SK-N-SH (cell line): ENCODE results near the gene SLC26A4. TPM values are rescaled to one million over a fixed set of nuclear protein-coding genes. Genes with fewer than 3 reads are reported as not detected.

ENCODE experiments used
- CTCF ChIA-PET: fragments of 300-600, 350-600 bp; formaldehyde crosslinking; extraction: SDS; loops from one replicate; lab custom pipeline; 2021; lab: Yijun Ruan, JAX
- POLR2A ChIA-PET: fragments of 350-600 bp; sonication (Branson Sonifier 250); formaldehyde crosslinking; extraction: SDS; loops from one replicate; lab custom pipeline; 2020; ENCODE audit warnings: antibody characterized with exemption, inconsistent platforms; lab: Yijun Ruan, JAX
- DNase-seq: peaks from one replicate; pipeline ENCODE4 v3.0.0; 2012
- H2AFZ ChIP-seq: fragments of 200-600 bp; sonication (generic); 2 replicates; pipeline ENCODE4 v1.8.1; 2016; ENCODE audit warnings: antibody characterized with exemption, mild to moderate bottlenecking, low read depth
- H3F3A ChIP-seq: fragments of 200-600 bp; sonication (generic); replicated peaks from 2 replicates; pipeline ENCODE3; 2016; ENCODE audit warnings: antibody characterized with exemption, mild to moderate bottlenecking; ENCODE audit not compliant: insufficient read depth
- H3K27ac ChIP-seq, 2 experiments: fragments of 200-500 bp in 1 of 2; fragments of 200-600 bp in 1 of 2; sonication (Bioruptor generic) in 1 of 2; sonication (generic), shearing (Covaris generic) in 1 of 2; 2 replicates each; pipeline versions ENCODE4 v1.5.1 to v1.6.1; 2014 to 2016; ENCODE audit warnings: low read depth in 2 of 2, inconsistent platforms in 1 of 2, low read length in 1 of 2, mild to moderate bottlenecking in 1 of 2, mixed read lengths in 1 of 2
- H3K27me3 ChIP-seq: fragments of 200-600 bp; sonication (generic), shearing (Covaris generic); 2 replicates; pipeline ENCODE4 v1.6.1; 2016; ENCODE audit warnings: mixed run types; ENCODE audit not compliant: insufficient read depth
- H3K36me3 ChIP-seq, 2 experiments: fragments of 200-500 bp in 1 of 2; fragments of 200-600 bp in 1 of 2; sonication (Bioruptor generic) in 1 of 2; sonication (generic) in 1 of 2; replicated peaks in 1 of 2; 2 replicates each; pipeline versions ENCODE3 to v1.5.1; 2014 to 2016; ENCODE audit warnings: low read length in 1 of 2, mild to moderate bottlenecking in 1 of 2; ENCODE audit not compliant: insufficient read depth in 2 of 2, control insufficient read depth in 1 of 2
- H3K4me1 ChIP-seq, 2 experiments: fragments of 200-500 bp in 1 of 2; fragments of 200-600 bp in 1 of 2; sonication (Bioruptor generic) in 1 of 2; sonication (generic), shearing (Covaris generic) in 1 of 2; 2 replicates each; pipeline versions ENCODE4 v1.5.1 to v1.6.1; 2014 to 2016; ENCODE audit warnings: low read depth in 1 of 2, low read length in 1 of 2, mixed run types in 1 of 2; ENCODE audit not compliant: insufficient read depth in 2 of 2, control insufficient read depth in 1 of 2
- H3K4me2 ChIP-seq: fragments of 200-600 bp; sonication (generic), shearing (Covaris generic); 2 replicates; pipeline ENCODE4 v1.6.1; 2017; ENCODE audit warnings: mixed run types
- H3K4me3 ChIP-seq, 2 experiments: fragments of 200-500 bp in 1 of 2; fragments of 200-600 bp in 1 of 2; sonication (Bioruptor generic) in 1 of 2; sonication (generic), shearing (Covaris generic) in 1 of 2; 2 replicates each; pipeline versions ENCODE4 v1.5.1 to v1.8.1; 2014 to 2016; ENCODE audit warnings: low read depth in 2 of 2, inconsistent platforms in 1 of 2, low read length in 1 of 2, mild to moderate bottlenecking in 1 of 2, mixed read lengths in 1 of 2, moderate library complexity in 1 of 2
- H3K79me2 ChIP-seq: fragments of 200-600 bp; sonication (generic); 2 replicates; pipeline ENCODE4 v1.8.1; 2017; ENCODE audit warnings: mild to moderate bottlenecking; ENCODE audit not compliant: insufficient read depth
- H3K9ac ChIP-seq: fragments of 200-600 bp; sonication (generic); 2 replicates; pipeline ENCODE4 v1.6.1; 2017; ENCODE audit warnings: mixed run types
- H3K9me2 ChIP-seq: fragments of 200-600 bp; sonication (generic); 2 replicates; pipeline ENCODE4 v1.6.1; 2017; ENCODE audit warnings: mixed run types
- H3K9me3 ChIP-seq: fragments of 200-600 bp; sonication (generic); 2 replicates; pipeline ENCODE4 v1.6.1; 2017; ENCODE audit warnings: mixed run types, mild to moderate bottlenecking, moderate library complexity
- H4K20me1 ChIP-seq: fragments of 200-600 bp; sonication (generic); 2 replicates; pipeline ENCODE4 v1.6.1; 2017; ENCODE audit warnings: mild to moderate bottlenecking, mixed run types; ENCODE audit not compliant: insufficient read depth
- CTCF ChIP-seq: fragments of 200-600 bp; sonication (generic); IDR thresholded peaks from 2 replicates; pipeline ENCODE4 v1.6.1; 2017; ENCODE audit warnings: antibody characterized with exemption, mild to moderate bottlenecking, moderate library complexity
- FOXJ3 ChIP-seq: sonication (generic); formaldehyde crosslinking; IDR thresholded peaks from 2 replicates; pipeline ENCODE4 v1.5.1; 2020; ENCODE audit warnings: mild to moderate bottlenecking, missing genetic modification reagents
- FOXM1 ChIP-seq: IDR thresholded peaks from 2 replicates; pipeline ENCODE4 v1.4.0; 2012; ENCODE audit warnings: low read depth, mild to moderate bottlenecking
- PBX3 ChIP-seq: IDR thresholded peaks from 2 replicates; pipeline ENCODE4; 2012
- REST ChIP-seq: IDR thresholded peaks from 2 replicates; pipeline ENCODE4 v1.6.1; 2012; ENCODE audit warnings: mild to moderate bottlenecking, low read depth, low read length, moderate library complexity
- RFX5 ChIP-seq: IDR thresholded peaks from 2 replicates; pipeline ENCODE4 v1.6.1; 2012; ENCODE audit warnings: mild to moderate bottlenecking, improper control_type of control experiment, low read length
- SIN3A ChIP-seq: IDR thresholded peaks from 2 replicates; pipeline ENCODE4 v1.6.1; 2012; ENCODE audit warnings: low read depth, mild to moderate bottlenecking, low read length, moderate library complexity, borderline replicate concordance
- TAF1 ChIP-seq: IDR thresholded peaks from 2 replicates; pipeline ENCODE4 v1.6.1; 2012; ENCODE audit warnings: low read depth, mild to moderate bottlenecking, low read length, moderate library complexity, borderline replicate concordance
- TEAD4 ChIP-seq: IDR thresholded peaks from 2 replicates; pipeline ENCODE4 v1.4.0; 2012; ENCODE audit warnings: mild to moderate bottlenecking, borderline replicate concordance; ENCODE audit not compliant: insufficient read depth
- USF1 ChIP-seq: IDR thresholded peaks from 2 replicates; pipeline ENCODE4 v1.4.0; 2012; ENCODE audit warnings: low read depth, borderline replicate concordance
- WGBS: methylation state at CpG from one replicate; pipeline ENCODE4 v1.1.6; 2017; ENCODE audit warnings: low lambda C conversion rate; 5-methylcytosine and 5-hydroxymethylcytosine counted together
- polyA plus RNA-seq, 3 experiments: library from polyadenylated mRNA; depleted of rRNA; stranded (reverse); fragments of >200 nt; gene quantifications; 2 replicates each; pipeline ENCODE4 v1.2.3, GENCODE V29; 2012

The SLC26A4 gene
- polyA plus RNA-seq, 1 of the 3 experiments (the other 2 are of a cell fraction), result 0.61 TPM

GRCh38 chr7:107743567-107744344 is 83.1 kb downstream of the SLC26A4 start, which contains the start of gene CBLL1 (continued):
- peak; percentile 41 for TF ChIP-seq REST
- TF ChIP-seq RFX5, result no peak
- peak; percentile 59; the same call in 1 of the 2 replicates for TF ChIP-seq PBX3
- peak; percentile 99 for TF ChIP-seq FOXJ3 (CRISPR knock-in tag)
- peak; percentile 93 for TF ChIP-seq CTCF
- TF ChIP-seq FOXM1, result peak; percentile 70
- no peak for TF ChIP-seq USF1

- peaks cover 7 to 20% of the 10 kb centered on the region in 2 experiments; a peak in 3 of 4 replicates for H3K4me1 ChIP-seq
- no peak for DNase-seq
- 2% methylated on average over 6 of the region's 22 CpGs for WGBS
- peak overlapping the region; percentile 98 to 100 for H3K27ac ChIP-seq
- peak overlapping the region; percentile 92; the same call in 1 of the 2 replicates for H2AFZ ChIP-seq
- H3K9me2 ChIP-seq, result no peaks in the 10 kb centered on the region
- peaks cover 55% of the 10 kb centered on the region for H3K79me2 ChIP-seq
- CTCF ChIA-PET, result interaction anchor here (0.6 to 12.8 kb wide), 12 partner anchors 12 to 567 kb away, joined by 3 to 284 read pairs (median 6); partner anchors contain the start of gene BCAP29
- POLR2A ChIA-PET, result interaction anchor here (1.6 to 3.2 kb wide), 5 partner anchors 8 to 576 kb away, joined by 4 to 19 read pairs (median 13); partner anchors contain the start of gene HBP1
- H3K4me3 ChIP-seq, result peak overlapping the region; percentile 96 to 100
- peaks cover 46% of the 10 kb centered on the region for H4K20me1 ChIP-seq
- H3K36me3 ChIP-seq, result peaks cover 25 to 29% of the 10 kb centered on the region in 2 experiments
- H3F3A ChIP-seq, result peaks cover 18% of the 10 kb centered on the region
- H3K4me2 ChIP-seq, result peak overlapping the region; percentile 87
- no peaks in the 10 kb centered on the region for H3K9me3 ChIP-seq
- peak overlapping the region; percentile 86 for H3K9ac ChIP-seq
- H3K27me3 ChIP-seq, result no peaks in the 10 kb centered on the region
- TF ChIP-seq TAF1, result peak; percentile 1; the same call in 1 of the 2 replicates
- TF ChIP-seq SIN3A, result 0 out of 2 replicates have a peak, but pooled peaks have one; percentile 29
- no peak for TF ChIP-seq TEAD4
Observed at GRCh38 chr7:107744345-107744750, 83.7 kb downstream of the SLC26A4 start.
